Measurements from ENCODE around the gene PLA2G2F. TPM values are rescaled to one million over a fixed set of nuclear protein-coding genes. Genes with fewer than 3 reads are reported as not detected.

The PLA2G2F gene
- total and polyA plus RNA-seq, 10 of the 15 experiments (the other 5 are each of a cell fraction or from before 2014, with no cell fraction given): 0.03 TPM; not detected in 9

GRCh38 chr1:20194757-20195461 is 55.8 kb downstream of the PLA2G2F start:
- Histone ChIP-seq H3K27me3 (replicated peaks in 1 of 2; ENCODE audit: control insufficient read depth in 2 of 2, insufficient read depth in 2 of 2, low read length in 1 of 2) (peaks cover 0 to 5% of the 10 kb centered on the region in 2 experiments; a peak in 2 of 4 replicates), H3K79me2 (ENCODE audit: control insufficient read depth, insufficient read depth, low read length) (no peaks in the 10 kb centered on the region), H3K9me3 (replicated peaks; ENCODE audit: control insufficient read depth, insufficient read depth, low read length) (no peaks in the 10 kb centered on the region), H3K4me3 (no peak overlapping the region), H4K20me1 (ENCODE audit: control insufficient read depth, insufficient read depth) (no peaks in the 10 kb centered on the region), H3K36me3 (ENCODE audit: control insufficient read depth in 2 of 2, insufficient read depth in 2 of 2, low read length in 1 of 2) (no peaks in the 10 kb centered on the region), H2AFZ (ENCODE audit: control insufficient read depth, low read depth, low read length) (peak overlapping the region; percentile 10; the same call in 1 of the 2 replicates), H3K4me1 (ENCODE audit: control insufficient read depth, insufficient read depth, low read length) (no peaks in the 10 kb centered on the region), H3K4me2 (ENCODE audit: control insufficient read depth, insufficient read depth) (peak overlapping the region; percentile 27), H3K27ac (ENCODE audit: control insufficient read depth, insufficient read depth) (no peak overlapping the region), H3K9ac (ENCODE audit: control insufficient read depth, insufficient read depth, low read length) (no peak overlapping the region)
- BruUV-seq (replicated peaks): no TSS peak
- CTCF ChIA-PET: interaction anchor here (1.0 to 5.3 kb wide), 15 partner anchors 11 to 285 kb away, joined by 3 to 52 read pairs (median 6); no protein-coding TSS in a partner anchor
- TF ChIP-seq WRNIP1 (IDR thresholded peaks at IDR 0.05; ENCODE audit: borderline replicate concordance, low read depth, low read length) (no peak), POU2F2 (IDR thresholded peaks at IDR 0.05; ENCODE audit: borderline replicate concordance, low read depth, low read length) (no peak), MEF2B (IDR thresholded peaks at IDR 0.05; ENCODE audit: partially characterized antibody, poor library complexity, severe bottlenecking) (peak; percentile 45), NFYA (IDR thresholded peaks at IDR 0.05; ENCODE audit: borderline replicate concordance, low read depth, low read length) (no peak), TCF3 (IDR thresholded peaks at IDR 0.05; ENCODE audit: borderline replicate concordance, insufficient read depth, low read depth, low read length) (no peak), ZSCAN29 (IDR thresholded peaks at IDR 0.05) (no peak), ASH2L (IDR thresholded peaks at IDR 0.05; ENCODE audit: borderline replicate concordance, low read depth) (no peak), CHD2 (IDR thresholded peaks at IDR 0.05; ENCODE audit: borderline replicate concordance, low read depth, low read length) (no peak), CTCF (IDR thresholded peaks at IDR 0.05 in 2 of 3, conservative IDR thresholded peaks at IDR 0.05 in 1 of 3; ENCODE audit: control insufficient read depth in 2 of 3, extremely low read depth in 1 of 3, insufficient read depth in 1 of 3, low read depth in 3 of 3, low read length in 3 of 3) (peak; percentile 80 to 98 (median 93)), YY1 (IDR thresholded peaks at IDR 0.05; ENCODE audit: low read depth, low read length) (peak; percentile 79; the same call in 1 of the 2 replicates), ZNF24 (IDR thresholded peaks at IDR 0.05) (no peak), SIN3A (IDR thresholded peaks at IDR 0.05; ENCODE audit: low read depth, low read length) (no peak), RAD21 (IDR thresholded peaks at IDR 0.05; ENCODE audit: insufficient read depth, low read depth, low read length) (peak; percentile 78), RUNX3 (IDR thresholded peaks at IDR 0.05; ENCODE audit: low read length) (0 out of 2 replicates have a peak, but pooled peaks have one; percentile 7), RB1 (IDR thresholded peaks at IDR 0.05; ENCODE audit: borderline replicate concordance) (no peak), SMC3 (IDR thresholded peaks at IDR 0.05; ENCODE audit: borderline replicate concordance, low read length) (peak; percentile 92), ZNF687 (IDR thresholded peaks at IDR 0.05) (no peak)
- FAIRE-seq (peak; percentile 44), DNase-seq (ENCODE audit: low read depth, low spot score) (peak; percentile 13), ATAC-seq (peak; percentile 91)
- in situ Hi-C loops (cut with MboI) (loop anchor here (5.0 kb wide), 1 partner anchor 278 kb away; no protein-coding TSS in a partner anchor), intact Hi-C loops (cut with micrococcal nuclease; ENCODE audit: unreplicated experiment) (loop anchor here (1.0 to 10.0 kb wide), 5 partner anchors 30 to 277 kb away; partner anchors contain the start of gene PLA2G2A)
- RAD21 ChIA-PET (ENCODE audit: unreplicated experiment): interaction anchor here (1.4 to 2.1 kb wide), 3 partner anchors 43 to 279 kb away, joined by 5 to 10 read pairs (median 6); no protein-coding TSS in a partner anchor
- POLR2A ChIA-PET: no interaction called here
- 5% methylated on average over 15 of the region's 15 CpGs for WGBS (ENCODE audit: insufficient coverage, insufficient replicate concordance, low lambda C conversion rate, missing lambda C conversion rate)
- SMC1A ChIA-PET (ENCODE audit: uncharacterized antibody, unreplicated experiment): interaction anchor here (0.9 to 3.5 kb wide), 12 partner anchors 11 to 299 kb away, joined by 3 to 12 read pairs (median 5); no protein-coding TSS in a partner anchor

Measured in GM12878 (cell line).